DMS 273 treated with DMSO at 0.1 percent for 48 hours (cell line): ENCODE results near the gene SP1.

Experiments used
- DNase-seq: peaks from one replicate; lab custom pipeline; 2025; lab: John Stamatoyannopoulos, UW

SP1 gene

DNA sequence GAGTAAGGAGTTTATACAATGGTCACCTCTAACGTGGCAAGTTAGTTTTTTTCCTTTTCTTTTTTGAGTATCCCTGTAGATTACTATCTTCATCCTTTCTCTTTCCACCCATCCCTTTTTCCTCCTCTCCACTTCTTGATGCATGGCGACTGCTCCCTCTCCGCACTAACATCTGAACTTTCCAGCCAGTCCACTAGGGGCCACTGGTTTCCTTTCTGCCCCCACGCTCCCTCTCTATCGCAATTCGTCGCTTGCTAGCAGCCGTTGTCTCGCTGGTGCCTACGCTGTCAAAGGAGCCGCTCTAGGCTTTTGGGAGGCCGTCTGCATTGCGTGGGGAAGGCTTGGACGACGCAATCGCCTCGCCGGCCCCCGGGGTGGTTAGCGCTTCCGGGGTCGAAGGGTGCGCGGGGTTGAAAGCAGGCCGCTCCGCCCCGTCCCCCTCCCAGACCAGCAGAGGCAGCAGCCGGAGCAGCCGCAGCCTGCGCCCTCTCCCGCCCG, 71.7 kb downstream of the SP1 start, which contains the start of gene PCBP2:
Gene PCBP2, plus strand, starts transcription at position 442 of the 498 bp plus-strand sequence. CDS start 2,699 bp downstream, outside the sequence.
- peak; percentile 95 for DNase-seq

DNA sequence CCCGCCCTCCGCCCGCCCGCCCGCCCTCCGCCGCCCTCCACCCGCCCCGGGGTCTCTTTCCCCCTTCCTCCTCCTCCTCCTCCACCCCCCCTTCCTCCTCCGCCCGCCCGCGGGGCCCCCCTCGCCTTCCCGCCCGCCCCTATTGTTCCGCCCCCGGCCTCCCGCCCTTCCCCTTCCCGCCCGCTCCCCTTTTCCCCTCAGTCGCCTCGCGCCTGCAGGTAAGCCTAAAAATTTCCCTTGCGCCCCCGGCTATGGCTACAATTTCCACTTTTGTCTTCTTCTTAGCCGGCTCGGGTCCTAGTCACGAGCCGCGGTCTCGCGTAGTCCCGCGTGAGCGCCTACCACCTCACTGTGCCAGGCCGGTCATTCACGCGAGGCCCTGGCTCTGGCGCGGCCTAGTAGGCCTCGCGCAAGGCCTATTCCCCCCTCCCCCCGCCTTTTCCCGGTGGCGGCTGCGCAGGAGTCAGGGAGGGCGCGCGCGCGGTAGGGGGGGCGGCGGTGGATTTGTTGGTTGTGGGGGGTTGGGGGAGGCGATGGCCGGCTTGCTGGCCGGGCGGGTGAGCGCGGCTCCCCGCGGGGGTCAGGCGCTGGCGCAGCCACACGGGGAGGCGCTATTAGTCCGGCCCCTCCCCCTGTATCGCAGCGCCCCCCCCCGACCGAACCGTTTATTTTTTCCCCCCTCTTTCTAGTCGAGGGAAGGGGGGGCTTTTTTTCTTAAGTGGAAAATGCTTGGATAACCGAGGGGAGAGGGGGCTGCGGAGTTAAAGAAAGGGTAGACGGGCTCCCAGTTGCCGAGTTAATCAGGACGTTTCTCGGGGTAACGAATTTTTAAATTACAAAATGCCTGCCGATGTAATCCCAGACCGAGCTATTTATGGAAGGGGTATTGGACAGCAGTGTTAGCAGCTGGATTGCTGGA, 72.4 kb downstream of the SP1 start:
- no peak for DNase-seq

DNA sequence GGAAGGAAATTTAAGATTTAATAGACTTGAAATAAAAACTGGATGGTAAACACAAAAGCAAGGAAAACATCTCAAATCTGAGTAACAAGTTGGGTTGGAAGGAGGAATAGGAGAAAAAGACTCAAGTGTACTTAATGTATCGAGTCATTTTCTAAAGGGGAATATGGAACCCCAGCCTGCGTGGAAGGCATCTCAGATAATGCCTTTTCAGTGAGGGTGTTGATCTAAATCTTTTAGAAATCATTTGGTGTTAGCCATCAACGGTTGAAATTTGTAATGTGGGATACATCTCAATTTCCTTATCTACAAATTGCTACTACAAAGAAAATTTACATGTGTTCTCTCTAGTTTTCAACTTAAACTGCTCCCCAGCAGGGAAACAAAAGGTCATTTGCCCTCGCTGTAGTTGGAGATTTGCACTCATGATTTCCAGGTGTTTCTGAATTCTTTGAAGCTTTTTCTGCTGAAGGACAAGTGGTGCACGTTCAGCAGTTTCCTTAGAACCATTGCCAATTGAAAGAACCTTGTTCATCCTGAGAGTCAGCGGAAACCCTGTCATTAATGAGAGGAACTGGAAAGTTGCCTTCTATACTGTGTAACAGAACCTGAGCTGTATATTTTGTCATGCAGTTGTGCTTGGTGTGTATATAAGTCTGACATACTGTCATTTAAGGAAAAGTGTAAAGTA, 74.1 kb downstream of the SP1 start:
- DNase-seq: no peak

DNA sequence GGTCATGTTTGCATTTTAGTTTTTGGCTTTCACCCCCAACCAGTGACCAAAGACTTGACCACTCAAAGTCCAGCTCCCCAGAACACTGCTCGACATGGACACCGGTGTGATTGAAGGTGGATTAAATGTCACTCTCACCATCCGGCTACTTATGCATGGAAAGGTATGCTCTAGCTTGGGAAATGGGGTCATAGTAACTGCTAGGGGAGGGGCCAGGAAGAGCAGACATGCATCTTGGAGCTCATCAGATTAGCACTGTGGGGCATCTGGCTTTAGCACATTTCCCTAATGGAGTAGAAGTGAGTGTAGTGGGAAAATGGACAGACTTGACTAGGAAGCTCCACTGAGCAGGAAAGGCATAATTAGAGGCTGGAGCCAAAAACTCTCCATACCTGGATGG, 74.7 kb downstream of the SP1 start:
- DNase-seq: no peak

DNA sequence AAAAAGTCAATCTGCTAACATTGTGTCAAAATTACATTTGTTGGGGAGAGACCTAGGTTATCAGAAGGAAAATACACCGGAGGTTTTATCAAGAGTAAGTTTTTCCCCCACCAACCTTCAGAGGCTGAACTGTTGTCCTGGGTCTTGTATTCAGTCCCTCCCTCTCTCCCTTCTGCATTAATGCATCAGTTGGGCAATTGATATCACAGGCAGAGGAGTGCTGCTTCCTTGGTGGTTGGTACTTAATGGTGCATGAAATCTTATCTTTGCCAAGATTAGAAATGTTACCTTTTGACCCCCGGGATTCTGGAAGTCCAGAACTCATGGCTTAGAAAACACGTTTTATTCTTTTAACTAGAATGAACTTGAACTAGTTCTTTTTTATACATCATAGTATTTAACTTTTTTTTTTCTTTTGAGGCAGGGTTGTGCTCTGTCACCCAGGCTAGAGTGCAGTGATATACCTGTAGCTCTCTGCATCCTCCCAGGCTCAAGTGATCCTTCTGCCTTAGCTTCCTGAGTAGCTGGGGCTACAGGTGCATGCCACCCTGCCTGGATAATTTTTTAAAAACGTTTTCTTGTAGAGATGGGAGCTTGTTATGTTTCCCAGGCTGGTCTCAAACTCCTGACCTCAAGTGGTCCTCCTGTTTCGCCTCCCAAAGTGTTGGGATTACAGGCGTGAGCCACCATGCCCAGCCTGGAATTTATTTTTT, 76.8 kb downstream of the SP1 start:
- no peak for DNase-seq

DNA sequence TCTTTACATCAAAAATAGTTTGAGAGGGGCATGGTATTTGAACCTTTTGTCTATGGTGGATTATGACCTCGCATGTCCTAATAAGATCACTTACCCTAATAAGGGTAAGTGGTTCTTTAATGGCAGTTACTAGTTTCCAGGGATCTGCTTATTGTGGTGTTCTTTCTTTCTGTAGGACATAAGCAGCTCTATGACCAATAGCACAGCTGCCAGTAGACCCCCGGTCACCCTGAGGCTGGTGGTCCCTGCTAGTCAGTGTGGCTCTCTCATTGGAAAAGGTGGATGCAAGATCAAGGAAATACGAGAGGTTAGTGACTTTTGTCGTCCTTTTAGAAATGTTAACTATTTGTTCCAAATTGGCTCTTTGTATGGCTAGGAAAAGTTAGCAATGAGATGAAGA, 79.1 kb downstream of the SP1 start:
- no peak for DNase-seq

GRCh38 chr12:53461059-53461458, 81.1 kb downstream of the SP1 start:
- no peak for DNase-seq

- no peak for DNase-seq
Observed at GRCh38 chr12:53461591-53461990, 81.6 kb downstream of the SP1 start.

DNA sequence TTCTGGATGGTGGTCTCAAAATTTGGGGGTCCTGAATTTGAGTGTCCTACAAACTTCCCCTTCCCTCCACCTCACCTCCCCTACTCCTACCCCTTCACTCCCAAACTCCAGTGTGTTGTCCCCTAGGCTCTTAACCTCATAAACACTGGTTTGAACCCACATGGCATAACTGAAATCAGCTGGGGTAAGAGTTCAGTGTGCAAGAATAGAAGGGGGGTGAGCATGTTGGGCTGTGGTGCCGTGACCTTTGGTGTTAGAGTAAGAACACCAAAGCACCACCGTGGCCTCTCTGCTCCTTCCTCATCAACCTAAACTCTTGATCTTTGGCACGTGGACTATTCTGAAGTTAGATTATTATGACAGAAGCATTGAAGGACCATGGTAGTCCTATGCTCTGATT, 83.0 kb downstream of the SP1 start:
- DNase-seq: no peak

DNA sequence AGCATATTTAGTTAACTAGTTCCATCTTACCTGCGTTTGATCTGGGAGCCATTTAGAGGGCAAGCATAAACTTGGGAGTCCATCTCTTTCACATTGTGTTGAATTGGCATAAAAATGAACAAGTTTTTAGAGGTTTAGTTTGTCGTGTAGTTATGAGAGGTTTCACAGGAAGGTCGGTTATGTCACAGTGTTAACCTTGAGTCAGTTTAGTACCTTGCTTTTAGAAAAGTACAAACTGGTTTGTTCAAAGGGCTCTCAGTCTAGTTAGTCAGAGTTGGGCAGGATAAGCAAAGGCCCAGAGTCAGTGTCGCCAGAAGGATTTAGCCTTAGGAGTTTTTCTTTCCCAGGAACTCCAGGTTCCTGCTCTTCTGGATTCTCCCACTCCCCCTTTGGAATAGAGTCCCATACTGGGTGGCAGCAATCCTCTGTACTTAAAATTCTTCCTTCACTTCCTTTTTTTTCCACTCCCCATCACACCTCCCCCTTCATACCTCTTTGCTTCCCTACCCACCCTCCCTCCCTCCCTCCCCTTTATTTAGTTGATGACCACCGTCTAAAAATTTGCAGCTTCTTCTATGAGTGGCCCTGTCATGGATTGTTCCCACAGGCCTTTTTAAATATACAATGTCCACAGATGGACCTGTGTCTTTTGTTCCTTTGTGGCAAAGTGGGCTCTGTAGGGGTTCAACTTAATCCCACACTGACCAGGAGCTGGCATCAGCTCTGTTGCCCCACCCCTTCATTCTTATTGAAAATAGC, 84.0 kb downstream of the SP1 start:
- no peak for DNase-seq

- no peak for DNase-seq
Observed at GRCh38 chr12:53464685-53465418, 84.9 kb downstream of the SP1 start.

- DNase-seq: no peak
Observed at GRCh38 chr12:53465679-53466078, 85.7 kb downstream of the SP1 start.
